Renal pelvis (tissue), 4 donors: ENCODE results near the gene ITPKB. TPM values are rescaled to one million over a fixed set of nuclear protein-coding genes. Genes with fewer than 3 reads are reported as not detected.

Experiments used
- DNase-seq: peaks from one replicate; pipeline ENCODE4 v3.0.0-alpha.2; 2013
- polyA plus RNA-seq, 3 donors: library from polyadenylated mRNA; unstranded; fragments of 120-200 nt; gene quantifications; one replicate each; pipeline ENCODE4 v1.2.1, GENCODE V29; 2013; ENCODE audit not compliant: insufficient read length in 3 of 3

ITPKB gene
- polyA plus RNA-seq, 3 donors: 23.8 to 25.5 (median 25.0) TPM

DNA sequence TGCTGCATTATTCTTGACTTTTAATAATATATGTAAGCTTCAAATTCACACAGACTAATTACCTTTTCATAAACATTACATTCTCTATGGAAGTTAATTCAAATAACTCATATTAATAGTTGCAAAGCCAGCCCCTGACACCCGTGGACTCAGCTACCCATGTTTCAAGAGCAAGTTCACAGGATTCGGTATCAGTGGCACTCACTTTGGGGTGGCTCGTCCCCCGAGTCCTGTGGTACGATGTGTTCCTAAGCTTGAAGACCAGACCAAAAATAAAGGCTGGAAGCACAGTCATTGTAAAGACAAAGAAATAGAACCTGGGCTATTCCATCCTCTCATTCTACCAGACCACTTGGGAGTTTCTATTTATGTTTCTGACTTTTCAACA lies 70.9 kb downstream of the ITPKB start:
- DNase-seq: no peak

DNA sequence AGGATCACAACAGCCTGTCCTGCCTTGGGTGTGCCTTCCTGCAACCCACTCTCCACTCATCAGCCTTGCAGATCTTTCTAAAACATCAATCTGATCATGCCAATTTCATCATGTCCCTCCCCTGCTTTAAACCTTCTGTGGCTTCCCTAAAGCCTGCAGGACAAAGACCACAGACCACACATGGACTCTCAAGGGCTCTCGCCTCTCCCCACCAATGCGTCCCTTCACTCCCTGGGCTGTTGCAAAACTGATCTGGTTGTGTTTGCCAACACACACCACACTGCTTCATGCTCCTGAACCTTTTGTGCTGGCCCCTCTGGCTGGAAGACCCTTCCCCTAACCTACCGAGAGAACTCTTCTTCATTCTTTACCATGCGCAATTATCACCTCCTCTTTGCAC lies 72.4 kb downstream of the ITPKB start:
- no peak for DNase-seq

DNA sequence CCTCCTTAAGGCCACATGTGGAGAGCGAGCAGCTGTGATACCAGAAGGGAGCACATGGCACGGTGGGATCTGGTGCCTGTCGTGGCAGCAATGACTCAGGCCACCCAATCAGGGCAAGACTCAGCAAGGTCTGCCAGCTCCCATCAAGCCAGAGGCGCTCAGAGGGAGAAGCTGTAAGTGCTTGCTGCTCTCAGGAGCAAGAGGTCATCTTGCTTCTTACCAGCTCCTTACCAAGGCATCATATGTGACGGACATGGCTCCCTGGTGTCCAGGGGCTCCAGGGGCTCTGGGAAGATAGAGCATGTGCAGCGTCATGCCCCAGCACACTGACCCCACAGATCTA lies 72.9 kb downstream of the ITPKB start:
- DNase-seq: no peak

DNA sequence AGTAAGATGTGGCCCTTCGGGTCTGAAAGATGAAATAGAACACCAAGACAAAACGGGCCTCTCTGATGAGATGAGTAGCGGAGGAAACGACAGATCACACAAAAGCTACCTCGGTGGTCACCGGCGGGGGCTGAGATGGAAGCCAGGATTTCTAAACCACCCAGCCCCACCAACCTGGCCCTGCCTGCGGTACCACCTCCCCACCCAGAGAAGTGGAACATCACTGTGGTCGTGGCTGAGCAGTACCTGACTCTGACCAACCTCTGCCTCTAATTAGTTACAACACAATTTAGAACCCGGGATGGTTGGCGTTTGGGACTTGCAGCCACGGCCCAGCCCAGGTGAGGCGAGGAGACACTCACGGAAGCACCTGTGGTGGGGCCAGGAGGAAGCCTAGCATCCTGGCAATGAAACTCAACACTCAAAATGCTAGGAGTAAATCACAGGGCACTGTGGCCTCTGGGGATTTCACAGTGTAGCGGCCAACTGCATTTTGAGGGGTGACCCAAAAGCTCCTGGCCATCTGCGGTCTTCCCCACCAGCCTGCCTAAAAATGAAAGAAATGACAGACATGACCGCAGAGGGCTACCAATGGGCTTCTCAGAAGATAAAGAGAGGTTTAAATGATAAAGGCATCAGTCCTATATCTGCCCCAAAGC lies 73.4 kb downstream of the ITPKB start:
- no peak for DNase-seq

DNA sequence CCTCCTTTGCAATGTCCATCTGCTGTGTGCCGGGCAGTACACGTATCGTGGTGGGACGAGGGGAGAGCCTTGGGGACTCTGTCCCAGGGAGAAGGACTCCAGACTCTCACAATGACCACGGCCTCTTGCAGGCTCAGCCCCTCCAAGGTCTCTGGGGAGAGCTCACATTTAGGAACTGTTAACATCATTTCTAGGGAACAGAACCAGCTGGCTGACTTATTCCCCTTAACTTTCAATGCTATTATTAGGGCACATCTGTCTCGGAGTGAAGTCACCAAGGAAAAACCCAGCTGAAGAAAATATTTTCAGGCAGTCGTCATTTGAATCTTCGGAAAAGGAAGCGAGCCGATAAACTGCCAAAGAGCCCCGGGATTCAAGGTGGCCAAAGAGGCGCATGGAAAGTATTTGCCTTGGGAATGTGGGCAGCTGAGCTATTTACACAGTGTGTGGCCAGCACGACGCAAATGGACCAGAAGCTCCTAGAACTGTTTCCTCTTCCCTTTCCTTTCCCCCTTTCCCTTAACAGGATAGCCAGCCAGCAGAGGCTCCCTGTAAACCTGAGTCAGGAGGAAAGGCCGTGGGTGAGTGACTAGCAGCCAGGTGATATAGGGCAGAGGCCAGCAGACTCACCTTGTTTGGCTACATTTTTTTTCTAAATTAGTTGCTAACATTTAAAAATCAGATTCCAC lies 74.5 kb downstream of the ITPKB start:
- peak; percentile 60 for DNase-seq

DNA sequence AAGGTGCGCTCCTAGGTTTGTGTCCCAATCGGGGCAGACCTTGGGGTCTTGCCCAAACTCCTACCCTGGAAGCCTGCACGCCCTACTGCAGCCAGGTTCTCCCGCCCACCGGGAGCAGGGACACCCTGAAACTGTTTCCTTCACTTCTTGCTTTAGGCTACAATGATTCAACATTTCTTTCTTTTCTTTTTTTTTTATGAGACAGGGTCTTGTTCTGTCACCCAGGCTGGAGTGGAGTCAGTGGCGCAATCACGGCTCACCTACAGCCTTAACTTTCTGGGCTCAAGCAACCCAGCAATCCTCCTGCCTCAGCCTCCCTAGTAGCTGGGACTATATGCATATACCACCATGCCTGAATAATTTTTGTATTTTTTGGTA lies 75.8 kb downstream of the ITPKB start:
- no peak for DNase-seq

DNA sequence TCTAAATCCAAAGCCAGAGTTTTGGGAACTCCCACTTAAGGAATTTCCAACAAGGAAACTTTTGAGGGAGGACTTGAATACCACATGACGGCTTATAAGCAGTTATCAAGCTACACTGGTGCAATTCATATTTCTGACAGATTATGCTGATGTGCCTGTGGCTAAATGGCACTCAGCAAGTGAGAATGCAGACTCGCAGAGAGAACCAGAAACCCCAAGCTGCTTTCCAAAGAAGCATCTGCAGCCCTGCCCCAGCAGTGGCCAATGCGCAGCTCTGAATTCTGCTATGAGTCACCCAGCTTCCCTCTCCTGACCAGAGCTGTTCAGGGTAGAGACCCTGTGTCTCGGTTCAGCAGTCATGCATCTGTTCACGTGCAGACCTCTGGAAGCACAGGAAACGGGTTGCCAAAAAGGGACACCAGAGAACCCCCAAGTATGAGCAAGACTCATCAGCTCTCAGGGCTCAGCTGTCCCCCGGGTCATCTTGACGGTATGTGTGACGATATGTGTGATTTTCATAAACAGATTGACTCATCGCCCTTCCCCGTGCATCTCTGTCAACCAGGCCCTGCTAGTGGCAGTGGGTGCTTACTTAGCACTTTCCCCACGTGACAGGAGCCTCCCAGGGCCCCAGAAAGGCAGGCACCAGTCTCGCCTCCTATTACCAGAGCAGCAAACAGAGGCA lies 76.3 kb downstream of the ITPKB start:
- DNase-seq: no peak

DNA sequence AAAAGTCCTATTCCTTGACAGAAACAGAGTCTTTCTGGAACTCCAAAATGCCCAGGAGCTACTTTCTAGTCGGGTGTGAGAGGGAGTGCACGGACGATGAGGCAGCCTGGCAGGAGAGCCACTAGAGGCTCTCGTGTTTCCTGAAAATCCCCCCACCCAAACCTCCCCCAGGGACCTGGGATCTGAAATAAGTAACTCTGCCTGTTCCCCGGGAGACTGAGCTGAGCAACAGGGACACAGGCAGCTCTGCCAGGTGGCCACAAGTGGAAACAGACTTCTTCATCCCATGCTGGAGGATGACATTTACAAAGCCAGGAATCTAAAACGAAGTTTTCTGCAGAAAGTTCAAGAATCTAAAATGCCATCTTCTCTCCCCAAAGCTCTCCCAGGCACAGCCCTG lies 77.1 kb downstream of the ITPKB start:
- no peak for DNase-seq

DNA sequence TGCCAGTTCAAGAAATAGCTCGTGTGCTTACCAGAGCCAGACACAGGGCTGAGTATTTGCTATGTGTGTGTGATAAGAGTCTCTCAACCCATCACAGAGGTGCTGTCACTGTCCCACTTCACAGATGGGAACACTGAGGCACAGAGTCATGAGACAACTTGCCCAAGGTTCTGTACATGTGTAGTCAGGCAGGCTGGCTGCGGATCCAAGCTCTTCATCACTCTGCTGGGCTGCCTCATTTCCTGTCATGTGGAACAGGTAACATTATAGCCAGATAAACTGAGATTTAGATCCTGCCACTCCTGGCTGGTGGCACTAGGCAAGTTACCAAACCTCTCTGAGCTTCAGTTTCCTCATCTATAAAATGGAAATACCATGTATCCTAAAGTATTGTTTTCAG lies 77.8 kb downstream of the ITPKB start:
- no peak for DNase-seq

DNA sequence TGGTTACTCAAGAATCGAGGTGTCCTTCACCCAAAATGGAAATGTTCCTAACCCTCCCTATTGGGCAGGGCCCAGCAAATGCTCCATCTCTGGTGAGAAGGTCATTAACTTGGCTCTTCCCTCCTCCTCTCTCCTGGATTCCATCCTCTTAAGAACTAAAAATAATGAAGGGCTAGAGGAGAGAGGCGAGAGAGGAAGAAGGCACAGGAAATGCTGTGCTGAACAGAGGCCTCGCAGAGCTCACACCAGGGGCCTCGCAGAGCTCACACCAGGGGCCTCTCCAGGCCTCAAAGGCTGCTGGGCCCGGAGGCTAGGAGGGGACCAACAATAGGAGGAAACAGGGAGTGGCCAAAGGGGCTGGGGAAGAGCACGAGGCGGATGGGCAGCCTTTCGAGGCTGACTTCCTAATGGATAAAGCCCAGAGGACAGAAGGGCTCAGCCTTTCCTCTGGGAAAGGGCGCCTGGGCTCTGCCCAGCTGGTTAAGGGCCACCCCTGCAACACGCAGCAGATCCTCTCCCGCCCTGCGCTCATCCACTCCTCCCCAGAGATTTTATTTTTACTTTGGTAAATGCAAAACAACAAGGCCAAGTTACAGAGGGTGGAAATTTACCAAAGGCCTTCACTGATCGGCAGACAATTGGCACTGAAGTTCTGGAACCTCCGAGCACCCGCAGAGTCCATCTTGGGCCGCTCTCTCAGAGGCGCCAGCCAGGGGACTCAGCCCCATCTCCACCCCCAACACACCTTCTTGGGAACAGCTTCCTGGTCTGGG lies 78.5 kb downstream of the ITPKB start:
- DNase-seq: no peak

DNA sequence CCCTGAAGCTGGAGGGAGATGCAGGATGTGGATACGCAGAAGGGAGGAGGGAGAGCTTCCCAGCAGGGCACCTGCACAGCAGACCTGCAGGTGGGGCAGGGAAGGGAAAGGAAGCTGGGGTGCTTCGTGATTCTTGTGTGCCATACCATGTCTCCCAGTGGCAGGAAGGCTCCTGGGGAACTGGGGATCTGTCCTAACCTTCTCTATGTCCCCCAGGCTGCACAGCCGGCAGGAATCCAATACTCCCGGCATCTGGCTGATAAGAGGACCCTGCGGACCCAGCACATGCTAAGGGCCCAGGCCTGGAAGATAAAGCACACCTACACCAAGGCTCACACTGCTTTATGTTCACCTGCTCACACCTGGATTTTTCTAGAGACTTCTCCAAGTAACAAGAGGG lies 79.4 kb downstream of the ITPKB start:
- no peak for DNase-seq

DNA sequence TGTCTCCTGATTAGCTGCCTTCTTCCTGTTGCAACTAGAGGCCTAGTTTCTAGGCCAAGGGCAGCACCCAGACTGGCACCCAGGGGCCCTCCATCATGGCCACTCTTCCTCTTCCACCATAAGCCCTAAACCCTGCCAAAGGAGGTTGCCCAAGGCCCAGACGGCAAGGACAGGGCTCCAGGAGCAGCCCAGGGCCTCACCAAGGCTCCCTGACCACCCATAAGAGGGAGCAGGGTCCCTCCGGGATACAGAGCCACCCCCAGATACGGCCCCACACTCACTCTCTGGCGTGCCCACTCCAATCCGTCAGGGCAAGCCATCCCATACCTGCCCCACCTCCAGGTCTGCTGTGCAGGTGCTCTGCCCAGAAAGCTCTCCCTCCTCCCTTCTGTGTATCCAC lies 79.9 kb downstream of the ITPKB start:
- no peak for DNase-seq

DNA sequence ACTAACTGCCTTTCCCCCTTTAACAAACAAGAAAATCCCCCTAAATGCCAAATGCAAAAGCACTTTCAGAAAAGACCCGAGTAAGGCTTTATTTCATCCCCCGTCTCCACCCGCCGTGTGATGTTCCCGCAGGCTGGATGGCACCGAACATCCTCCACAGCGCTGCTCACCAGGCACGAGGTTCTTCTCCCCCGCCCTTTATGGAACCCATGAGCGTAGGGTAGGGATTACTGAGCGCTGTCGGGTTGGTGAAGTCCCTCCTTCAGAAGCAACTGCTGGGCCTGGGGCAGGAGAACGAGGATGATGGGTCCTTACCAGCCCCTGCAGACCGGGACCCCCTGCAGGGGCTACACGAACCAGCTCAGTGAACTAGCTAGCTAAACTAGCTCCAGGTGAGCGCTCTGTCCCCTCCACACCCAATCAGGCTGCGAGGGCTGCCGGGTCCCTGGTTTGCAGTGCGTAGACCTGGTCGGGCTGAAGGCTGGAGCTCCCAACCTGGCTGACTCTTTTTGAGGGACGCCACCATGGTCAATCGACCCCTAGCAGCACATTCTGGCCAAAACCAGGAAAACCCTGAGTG lies 80.4 kb downstream of the ITPKB start:
- no peak for DNase-seq

DNA sequence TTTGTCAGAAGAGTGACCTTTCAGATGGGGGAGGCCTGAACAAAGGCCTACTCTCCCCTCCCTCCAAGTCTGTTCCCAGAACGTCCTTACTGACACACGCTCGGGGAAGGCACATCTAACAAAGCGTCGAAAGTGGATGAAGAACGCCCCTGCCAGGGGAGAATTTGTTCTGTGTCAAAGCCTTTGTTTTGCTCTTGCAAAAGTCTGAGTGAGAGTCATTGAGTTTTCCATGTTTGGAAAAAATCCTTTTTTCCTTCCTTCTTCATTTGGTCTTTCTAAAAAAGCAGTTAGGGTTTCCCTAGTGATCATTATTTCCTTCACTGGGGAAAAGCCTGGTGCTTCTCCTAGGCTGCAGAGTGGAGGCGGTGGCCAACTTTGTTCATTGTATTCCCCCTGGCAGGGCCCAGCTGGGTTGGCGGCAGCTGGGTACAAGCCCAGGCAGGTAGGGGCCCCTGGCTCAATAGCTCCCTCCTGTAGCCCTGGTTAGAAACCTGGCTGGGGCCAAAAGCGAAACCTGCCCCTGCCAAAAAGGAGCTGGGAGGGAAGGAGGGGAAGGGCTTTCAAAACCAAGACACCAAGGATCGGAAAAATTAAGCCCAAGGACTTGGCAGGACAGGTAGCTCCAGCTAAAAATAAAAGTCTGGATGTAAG lies 81.1 kb downstream of the ITPKB start:
- DNase-seq: no peak

DNA sequence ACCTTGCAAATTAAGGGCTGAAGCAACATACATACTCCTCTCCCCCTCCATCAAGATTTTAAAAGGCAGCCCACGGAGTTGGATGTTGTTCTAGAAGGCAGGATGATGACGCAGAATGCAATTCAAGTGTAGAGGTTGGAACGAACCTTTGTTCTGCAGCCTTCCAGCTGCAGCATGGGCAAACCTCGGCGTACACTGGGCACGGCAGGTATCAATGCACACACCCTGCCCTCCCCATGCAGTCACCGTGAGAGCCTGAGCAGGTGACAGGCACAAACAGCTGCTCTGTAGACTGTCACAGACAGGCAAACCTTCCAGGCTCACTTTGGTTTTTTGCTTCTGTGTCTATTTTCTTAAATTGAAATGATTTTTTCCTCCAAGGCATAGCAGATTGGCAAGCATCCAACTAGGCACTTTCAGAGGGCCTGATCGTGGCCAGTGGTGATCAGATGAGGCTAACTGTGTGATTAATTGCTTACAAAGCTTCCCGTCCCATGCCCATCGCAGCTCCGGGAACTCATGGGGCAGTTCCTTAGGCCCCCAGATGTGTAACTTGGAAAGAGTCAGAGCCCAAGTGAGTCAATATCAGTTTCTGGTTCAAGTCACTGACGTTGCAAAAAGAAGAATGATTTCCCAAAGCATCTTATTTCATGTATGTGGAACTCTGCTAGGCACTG lies 82.3 kb downstream of the ITPKB start:
- no peak for DNase-seq

DNA sequence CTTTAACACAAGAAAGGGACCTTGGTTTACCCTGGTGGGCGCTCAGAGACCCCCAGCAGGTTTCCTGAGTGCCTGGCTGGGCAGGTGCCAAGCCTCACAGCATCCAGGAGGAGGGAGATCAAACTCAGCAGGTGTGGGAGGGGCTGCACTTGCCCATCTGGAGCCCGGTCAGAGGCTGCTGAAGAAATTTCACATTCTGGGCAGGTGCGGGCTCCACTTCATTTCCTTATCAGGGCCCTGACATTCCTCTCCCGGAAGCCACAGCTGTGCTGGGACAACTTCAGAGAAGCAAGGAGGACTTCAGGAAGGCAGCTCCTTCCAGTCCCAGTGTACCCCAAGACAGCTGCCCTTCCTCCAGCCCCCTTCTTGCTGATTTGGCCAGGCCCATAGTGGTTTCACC lies 82.9 kb downstream of the ITPKB start:
- no peak for DNase-seq

DNA sequence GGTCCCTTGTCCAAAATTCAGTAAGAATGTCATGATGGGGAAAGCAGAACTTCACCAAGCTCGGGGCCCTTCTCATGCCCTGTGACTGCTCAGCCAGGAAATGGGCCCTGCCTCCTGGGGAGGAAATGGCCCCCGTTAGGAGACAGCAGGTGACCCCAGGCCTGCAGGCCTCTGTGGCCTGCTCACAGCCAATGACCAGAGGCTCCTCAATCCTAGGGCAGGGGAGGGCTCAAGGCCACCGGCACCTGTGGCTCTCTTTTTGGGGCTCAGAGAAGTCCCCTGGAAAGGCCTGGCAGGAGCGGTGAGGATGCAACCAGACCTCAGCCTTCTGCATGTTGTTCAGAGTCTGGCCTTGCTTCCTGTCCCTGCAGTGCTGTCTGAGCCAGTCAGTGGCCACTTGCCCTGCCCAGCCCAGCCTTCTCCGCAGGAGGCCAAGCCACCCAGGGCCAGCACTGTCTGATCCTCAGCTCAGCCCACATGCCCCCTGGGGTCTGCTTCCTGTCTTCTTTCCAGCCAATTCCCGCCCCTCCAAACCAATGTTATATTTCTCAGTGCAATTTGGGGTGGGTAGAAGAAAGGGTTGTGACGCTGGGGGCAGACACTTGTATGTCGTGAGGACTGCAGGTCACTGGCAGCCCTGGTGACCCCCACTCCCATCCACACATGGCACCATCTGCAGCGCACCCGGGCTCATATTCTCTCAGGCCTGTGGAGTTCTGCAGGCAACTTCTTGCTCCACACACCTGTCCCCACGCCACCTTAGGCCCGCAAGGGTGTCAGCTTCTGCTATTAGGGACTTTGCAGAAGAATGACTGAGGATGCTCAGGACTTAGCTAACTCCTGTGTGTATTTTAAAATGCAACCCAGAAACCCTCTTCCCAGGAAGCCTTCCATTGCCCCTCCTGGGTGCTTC lies 83.6 kb downstream of the ITPKB start:
- no peak for DNase-seq

DNA sequence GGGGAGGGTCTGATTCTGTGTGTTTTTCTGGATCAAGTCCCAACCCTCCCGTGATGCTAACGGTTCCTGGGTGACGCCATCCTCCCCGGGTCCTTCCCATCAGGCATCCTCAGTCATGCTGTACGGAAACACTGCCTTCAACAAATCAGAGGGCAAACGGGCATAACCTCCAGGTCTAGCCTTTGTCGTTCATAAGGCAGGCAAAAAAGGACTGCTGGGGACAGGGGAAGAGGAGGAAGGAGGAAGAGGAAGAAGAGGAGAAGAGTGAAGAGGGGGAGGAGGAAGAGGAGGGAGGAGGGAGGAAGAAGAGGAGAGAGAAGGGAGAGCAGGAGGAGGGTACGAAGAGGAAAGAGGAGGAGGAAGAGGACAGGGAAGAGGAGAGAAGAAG lies 84.4 kb downstream of the ITPKB start:
- no peak for DNase-seq

DNA sequence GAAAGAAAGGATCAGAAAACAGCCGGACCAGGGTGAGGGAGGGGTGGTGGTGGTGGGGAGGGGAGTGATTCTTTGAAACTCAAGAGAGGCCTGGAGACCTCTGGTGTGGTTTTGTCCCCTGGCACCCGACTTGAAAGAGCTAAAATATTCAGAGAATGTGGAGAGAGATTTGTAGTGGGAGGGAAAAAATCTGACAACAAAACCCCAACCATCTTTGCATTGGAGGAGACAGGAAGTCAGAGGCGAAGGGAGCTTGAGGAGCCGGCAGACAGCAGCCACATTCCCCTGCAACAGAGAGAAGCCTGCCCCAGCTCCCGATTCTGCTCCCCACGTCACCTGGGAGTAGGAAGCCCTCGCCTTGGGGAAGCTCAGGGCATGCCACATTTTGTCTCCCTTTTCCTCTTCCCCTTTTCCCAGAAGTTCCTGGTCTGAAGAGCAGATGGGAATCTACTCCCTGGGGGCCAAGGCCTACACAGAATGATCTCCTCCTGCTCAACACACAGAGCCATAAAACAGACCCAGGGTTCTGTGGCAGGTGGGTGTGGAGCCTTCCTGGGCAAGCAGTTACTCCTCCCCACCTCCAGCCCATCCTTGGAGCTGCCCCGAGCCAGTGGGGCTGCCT lies 84.9 kb downstream of the ITPKB start:
- DNase-seq: no peak
